Osteoblast (primary cell): ENCODE results near the gene AVP. TPM values are rescaled to one million over a fixed set of nuclear protein-coding genes. Genes with fewer than 3 reads are reported as not detected.
A peak's percentile ranks its signal among the peaks of the same experiment; 100 is the strongest.
"Not testable (repeated sequence)": the region's sequence is repeated elsewhere in the genome, so short reads cannot be mapped to it uniquely, and the experiment has no call there.

ENCODE experiments used
- DNase-seq: peaks from one replicate; pipeline ENCODE4 v3.0.0; 2011; ENCODE audit warnings: low spot score, mixed read lengths; ENCODE audit not compliant: insufficient read length; ENCODE audit errors: missing footprints
- H2AFZ ChIP-seq: 2 replicates; pipeline ENCODE4 v1.6.0; 2011; ENCODE audit warnings: mild to moderate bottlenecking, low read length
- H3K27ac ChIP-seq: 2 replicates; pipeline ENCODE4 v1.5.1; 2011; ENCODE audit warnings: mild to moderate bottlenecking, low read depth, low read length, moderate library complexity
- H3K27me3 ChIP-seq: 2 replicates; pipeline ENCODE4 v1.6.0; 2012; ENCODE audit warnings: mild to moderate bottlenecking, control low read depth, inconsistent platforms, low read length, moderate library complexity; ENCODE audit not compliant: insufficient read depth
- H3K36me3 ChIP-seq: 2 replicates; pipeline ENCODE4 v1.5.1; 2011; ENCODE audit warnings: mild to moderate bottlenecking, low read length, control low read depth, moderate library complexity; ENCODE audit not compliant: insufficient read depth
- H3K4me1 ChIP-seq: 2 replicates; pipeline ENCODE4 v1.5.1; 2011; ENCODE audit warnings: mild to moderate bottlenecking, low read length, control low read depth, moderate library complexity; ENCODE audit not compliant: insufficient read depth
- H3K4me2 ChIP-seq: 2 replicates; pipeline ENCODE4 v1.6.0; 2011; ENCODE audit warnings: mild to moderate bottlenecking, low read length; ENCODE audit not compliant: insufficient read depth
- H3K4me3 ChIP-seq: fragments of 200-600 bp; sonication (generic); 3 replicates; pipeline ENCODE4 v1.5.1; 2012; ENCODE audit warnings: mild to moderate bottlenecking, low read length, inconsistent platforms; ENCODE audit not compliant: insufficient read depth
- H3K79me2 ChIP-seq: 2 replicates; pipeline ENCODE4 v1.6.0; 2012; ENCODE audit warnings: mild to moderate bottlenecking, low read length, control low read depth, inconsistent platforms; ENCODE audit not compliant: insufficient read depth
- H3K9me3 ChIP-seq: 2 replicates; pipeline ENCODE4 v1.5.1; 2011; ENCODE audit warnings: low read depth, low read length, control low read depth
- H4K20me1 ChIP-seq: 2 replicates; pipeline ENCODE4 v1.6.0; 2012; ENCODE audit warnings: mild to moderate bottlenecking, low read length, control low read depth; ENCODE audit not compliant: insufficient read depth
- total RNA-seq: library from RNA; depleted of rRNA; stranded (reverse); fragments of >200 nt; gene quantifications from 2 replicates; pipeline ENCODE4 v1.2.3, GENCODE V29; 2012
- TF ChIP-seq, protein P1 (sequence below): IDR thresholded peaks from 2 replicates; pipeline ENCODE4 v1.5.1; 2011; ENCODE audit warnings: mild to moderate bottlenecking, low read depth, low read length, moderate library complexity; ENCODE audit errors: extremely low read depth

AVP gene
- total RNA-seq, 1 donor: not detected

DNA sequence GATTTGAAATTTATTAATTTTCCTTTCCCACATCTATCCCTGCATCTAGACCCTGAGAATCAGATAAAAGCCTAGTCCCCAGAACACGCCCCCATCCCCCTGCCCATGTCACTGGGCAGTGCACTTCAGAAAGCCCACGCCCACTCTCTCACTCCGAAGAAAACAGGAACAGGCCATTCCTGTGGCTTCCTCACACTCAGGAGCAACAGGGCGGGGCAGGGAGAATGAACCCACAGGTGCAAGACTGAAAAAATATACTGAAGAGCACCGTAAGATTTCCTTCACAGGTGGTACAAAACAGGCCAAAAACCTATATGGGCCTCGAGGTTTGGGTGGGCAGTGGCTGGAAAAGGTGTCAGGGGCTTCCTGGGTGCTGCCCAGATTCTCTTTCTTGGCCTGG lies 9.7 kb downstream of the AVP start:
- DNase-seq: no peak
- TF ChIP-seq, protein P1, sequence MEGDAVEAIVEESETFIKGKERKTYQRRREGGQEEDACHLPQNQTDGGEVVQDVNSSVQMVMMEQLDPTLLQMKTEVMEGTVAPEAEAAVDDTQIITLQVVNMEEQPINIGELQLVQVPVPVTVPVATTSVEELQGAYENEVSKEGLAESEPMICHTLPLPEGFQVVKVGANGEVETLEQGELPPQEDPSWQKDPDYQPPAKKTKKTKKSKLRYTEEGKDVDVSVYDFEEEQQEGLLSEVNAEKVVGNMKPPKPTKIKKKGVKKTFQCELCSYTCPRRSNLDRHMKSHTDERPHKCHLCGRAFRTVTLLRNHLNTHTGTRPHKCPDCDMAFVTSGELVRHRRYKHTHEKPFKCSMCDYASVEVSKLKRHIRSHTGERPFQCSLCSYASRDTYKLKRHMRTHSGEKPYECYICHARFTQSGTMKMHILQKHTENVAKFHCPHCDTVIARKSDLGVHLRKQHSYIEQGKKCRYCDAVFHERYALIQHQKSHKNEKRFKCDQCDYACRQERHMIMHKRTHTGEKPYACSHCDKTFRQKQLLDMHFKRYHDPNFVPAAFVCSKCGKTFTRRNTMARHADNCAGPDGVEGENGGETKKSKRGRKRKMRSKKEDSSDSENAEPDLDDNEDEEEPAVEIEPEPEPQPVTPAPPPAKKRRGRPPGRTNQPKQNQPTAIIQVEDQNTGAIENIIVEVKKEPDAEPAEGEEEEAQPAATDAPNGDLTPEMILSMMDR: no peak
- H3K79me2 ChIP-seq: no peaks in the 10 kb centered on the region

DNA sequence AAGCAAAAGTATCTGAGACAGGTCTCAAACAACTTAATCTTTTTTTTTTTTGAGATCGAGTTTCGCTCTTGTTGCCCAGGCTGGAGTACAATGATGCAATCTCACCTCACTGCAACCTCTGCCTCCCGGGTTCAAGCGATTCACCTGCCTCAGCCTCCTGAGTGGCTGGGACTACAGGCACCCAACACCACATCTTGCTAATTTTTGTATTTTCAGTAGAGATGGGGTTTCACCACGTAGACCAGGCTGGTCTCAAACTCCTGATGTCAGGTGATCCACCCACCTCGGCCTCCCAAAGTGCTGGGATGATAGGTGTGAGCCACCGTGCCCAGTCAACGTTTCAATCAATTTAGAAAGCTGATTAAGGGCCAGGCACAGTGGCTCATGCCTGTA lies 11.3 kb downstream of the AVP start:
- H2AFZ ChIP-seq, H3K9me3 ChIP-seq, H4K20me1 ChIP-seq, H3K27ac ChIP-seq, H3K4me3 ChIP-seq, H3K36me3 ChIP-seq, H3K79me2 ChIP-seq, H3K4me1 ChIP-seq, H3K4me2 ChIP-seq, DNase-seq: not testable (repeated sequence)
- H3K27me3 ChIP-seq: peaks cover 20% of the 10 kb centered on the region

More for the DNA sequence above, 9.7 kb downstream of the AVP start:
- Histone ChIP-seq H3K4me3 (no peak overlapping the region), H3K4me1 (no peaks in the 10 kb centered on the region), H3K9me3 (no peaks in the 10 kb centered on the region), H2AFZ (no peak overlapping the region), H3K27ac (no peak overlapping the region), H4K20me1 (no peaks in the 10 kb centered on the region), H3K4me2 (no peak overlapping the region), H3K27me3 (peaks cover 24% of the 10 kb centered on the region), H3K36me3 (no peaks in the 10 kb centered on the region)

DNA sequence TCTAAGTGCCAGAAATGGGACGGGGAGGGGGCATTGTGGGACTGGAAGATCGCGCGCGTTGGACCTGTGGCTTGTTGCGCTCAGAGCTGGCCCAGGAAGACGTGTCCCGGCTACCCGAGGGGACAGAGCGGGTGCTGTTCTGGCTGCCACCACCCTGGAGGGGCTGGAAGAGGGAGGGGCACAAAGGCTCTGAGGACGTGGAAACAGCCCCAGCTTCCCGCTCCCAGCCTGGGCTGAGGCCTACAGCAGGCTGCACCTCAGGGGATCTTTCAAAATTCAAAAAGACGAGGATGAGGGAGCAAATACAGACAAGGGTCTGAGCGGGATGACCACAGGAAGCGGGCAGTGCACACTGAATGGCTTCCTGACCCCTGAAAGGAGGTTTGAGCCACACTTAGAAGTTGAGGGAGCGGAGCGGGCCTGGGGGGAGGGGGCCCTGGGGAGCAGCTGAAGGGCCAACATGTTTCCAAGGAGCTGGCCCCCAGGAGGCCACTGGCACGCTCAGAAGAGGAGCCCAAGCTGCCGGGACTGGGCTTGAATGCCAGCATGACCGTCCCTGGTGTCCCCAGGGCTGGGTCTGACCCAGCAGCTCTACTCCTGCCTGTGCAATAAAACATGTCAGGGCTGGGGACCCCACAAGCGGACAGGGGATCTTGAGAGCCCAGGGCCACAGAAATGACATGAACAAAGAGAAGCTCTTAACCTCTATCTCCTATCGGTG lies 11.8 kb downstream of the AVP start:
- TF ChIP-seq, protein P1: no peak
- no peak overlapping the region for H2AFZ ChIP-seq
- no peak overlapping the region for H3K27ac ChIP-seq
- H3K36me3 ChIP-seq: no peaks in the 10 kb centered on the region
- no peaks in the 10 kb centered on the region for H3K9me3 ChIP-seq
- H4K20me1 ChIP-seq: no peaks in the 10 kb centered on the region
- H3K4me2 ChIP-seq: no peak overlapping the region
- no peaks in the 10 kb centered on the region for H3K4me1 ChIP-seq
- H3K79me2 ChIP-seq: no peaks in the 10 kb centered on the region
- no peak overlapping the region for H3K4me3 ChIP-seq
- peaks cover 20% of the 10 kb centered on the region for H3K27me3 ChIP-seq
- no peak for DNase-seq

DNA sequence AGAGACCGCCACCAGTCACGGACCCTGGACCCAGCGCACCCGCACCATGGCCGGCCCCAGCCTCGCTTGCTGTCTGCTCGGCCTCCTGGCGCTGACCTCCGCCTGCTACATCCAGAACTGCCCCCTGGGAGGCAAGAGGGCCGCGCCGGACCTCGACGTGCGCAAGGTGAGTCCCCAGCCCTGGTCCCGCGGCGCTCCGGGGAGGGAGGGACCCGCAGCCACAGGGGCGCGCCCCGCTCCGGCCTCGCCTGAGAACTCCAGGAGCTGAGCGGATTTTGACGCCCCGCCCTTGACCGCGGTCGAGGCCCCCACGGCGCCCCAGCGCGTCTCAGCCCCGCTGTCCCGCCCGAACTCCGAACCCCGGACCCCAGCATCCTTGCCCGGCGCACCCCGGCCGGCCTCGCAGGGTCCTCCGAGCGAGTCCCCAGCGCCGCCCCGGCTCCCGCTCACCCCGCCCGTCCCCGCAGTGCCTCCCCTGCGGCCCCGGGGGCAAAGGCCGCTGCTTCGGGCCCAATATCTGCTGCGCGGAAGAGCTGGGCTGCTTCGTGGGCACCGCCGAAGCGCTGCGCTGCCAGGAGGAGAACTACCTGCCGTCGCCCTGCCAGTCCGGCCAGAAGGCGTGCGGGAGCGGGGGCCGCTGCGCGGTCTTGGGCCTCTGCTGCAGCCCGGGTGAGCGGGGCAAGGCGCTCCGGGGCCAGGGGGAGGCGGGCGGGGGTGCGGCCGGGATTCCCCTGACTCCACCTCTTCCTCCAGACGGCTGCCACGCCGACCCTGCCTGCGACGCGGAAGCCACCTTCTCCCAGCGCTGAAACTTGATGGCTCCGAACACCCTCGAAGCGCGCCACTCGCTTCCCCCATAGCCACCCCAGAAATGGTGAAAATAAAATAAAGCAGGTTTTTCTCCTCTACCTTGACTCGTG lies 12.7 kb downstream of the AVP start, which contains the start of gene OXT:
OXT (plus strand) TSS at position 11 of the 920 bp plus-strand sequence; CDS start at position 47, 36 bp downstream.
- TF ChIP-seq, protein P1: no peak
- Histone ChIP-seq H3K27me3 (peaks cover 20% of the 10 kb centered on the region), H3K4me1 (peaks cover 5% of the 10 kb centered on the region), H2AFZ (no peak within 1 kb of the TSS), H3K4me2 (peak within 1 kb of the TSS; percentile 58), H3K36me3 (no peaks in the 10 kb centered on the region), H3K27ac (no peak within 1 kb of the TSS), H3K9me3 (no peaks in the 10 kb centered on the region), H3K4me3 (peak within 1 kb of the TSS; percentile 54), H4K20me1 (no peaks in the 10 kb centered on the region), H3K79me2 (no peaks in the 10 kb centered on the region)
- DNase-seq: no peak
